Peyer's patch (tissue), 4 donors: ENCODE data around the gene SSR4. TPM values are rescaled to one million over a fixed set of nuclear protein-coding genes. Genes with fewer than 3 reads are reported as not detected.

Source experiments
- DNase-seq, 3 donors: peaks; one replicate each; pipeline ENCODE4 v3.0.0-alpha.2; 2017 to 2019
- H3K27ac ChIP-seq, 4 donors: fragments of 200-600 bp; sonication (generic); one replicate each; pipeline ENCODE4 v1.5.1; 2016 to 2019
- H3K27me3 ChIP-seq, 2 donors: fragments of 200-600 bp; sonication (generic); one replicate each; pipeline ENCODE4 v1.5.1; 2019
- H3K36me3 ChIP-seq, 3 donors: fragments of 200-600 bp; sonication (generic); one replicate each; pipeline ENCODE4 v1.5.1; 2016 to 2019
- H3K4me1 ChIP-seq, 4 donors: fragments of 200-600 bp; sonication (generic); one replicate each; pipeline ENCODE4 v1.5.1; 2016 to 2019
- H3K4me3 ChIP-seq, 4 donors: fragments of 200-600 bp; sonication (generic); 1 replicate in 3 of 4; 2 replicates in 1 of 4; pipeline ENCODE4 v1.5.1; 2016 to 2019; ENCODE audit warnings: mild to moderate bottlenecking in 1 of 4
- H3K9me3 ChIP-seq, 4 donors: fragments of 200-600 bp; sonication (generic); one replicate each; pipeline ENCODE4 v1.5.1; 2016 to 2019; ENCODE audit warnings: mild to moderate bottlenecking in 1 of 4
- CTCF ChIP-seq, 6 experiments: fragments of 450-650 bp in 4 of 6; fragments of 200-600 bp in 2 of 6; sonication (generic) in 1 of 6; IDR thresholded peaks; one replicate each; pipeline ENCODE4 v1.5.1; 2017 to 2019; ENCODE audit warnings: antibody characterized with exemption in 6 of 6, mild to moderate bottlenecking in 3 of 6, moderate library complexity in 1 of 6
- POLR2A ChIP-seq, 2 donors: fragments of 450-650 bp; IDR thresholded peaks; one replicate each; pipeline ENCODE4 v1.5.1; 2017; ENCODE audit warnings: antibody characterized with exemption in 2 of 2, mild to moderate bottlenecking in 2 of 2, moderate library complexity in 2 of 2
- total RNA-seq, 4 donors: library from RNA; depleted of rRNA; stranded (reverse); fragments of >200 nt; gene quantifications; one replicate each; pipeline ENCODE4 v1.1.0, GENCODE V29; 2016

Gene SSR4
- total RNA-seq, 4 donors from 2014 or later, result 90.0 to 113 (median 96.4) TPM

GRCh38 chrX:153761863-153762262 lies 32.6 kb upstream of the SSR4 start:
- no peak overlapping the region for H3K4me3 ChIP-seq
- no peak overlapping the region for H3K27ac ChIP-seq
- TF ChIP-seq POLR2A (IDR thresholded peaks at IDR 0.05), result no peak
- TF ChIP-seq CTCF (IDR thresholded peaks at IDR 0.05), result no peak

GRCh38 chrX:153762626-153763173 lies 31.8 kb upstream of the SSR4 start:
- no peaks in the 10 kb centered on the region for H3K36me3 ChIP-seq
- no peak for DNase-seq
- H3K9me3 ChIP-seq, result no peaks in the 10 kb centered on the region

More at GRCh38 chrX:153761863-153762262, 32.6 kb upstream of the SSR4 start:
- Histone ChIP-seq H3K9me3 (no peaks in the 10 kb centered on the region), H3K36me3 (no peaks in the 10 kb centered on the region), H3K27me3 (no peaks in the 10 kb centered on the region), H3K4me1 (no peaks in the 10 kb centered on the region)
- DNase-seq, result peak in 1 of 3 donors; percentile 13

GRCh38 chrX:153763298-153763932 lies 31.1 kb upstream of the SSR4 start:
- Histone ChIP-seq H3K9me3 (no peaks in the 10 kb centered on the region), H3K4me3 (no peak overlapping the region), H3K4me1 (no peaks in the 10 kb centered on the region), H3K36me3 (no peaks in the 10 kb centered on the region), H3K27ac (no peak overlapping the region), H3K27me3 (no peaks in the 10 kb centered on the region)
- TF ChIP-seq CTCF (IDR thresholded peaks at IDR 0.05) (no peak), POLR2A (IDR thresholded peaks at IDR 0.05) (no peak)
- DNase-seq, result peak in 1 of 3 donors; percentile 23

More at GRCh38 chrX:153762626-153763173, 31.8 kb upstream of the SSR4 start:
- no peak for TF ChIP-seq POLR2A (IDR thresholded peaks at IDR 0.05)
- TF ChIP-seq CTCF (IDR thresholded peaks at IDR 0.05), result no peak
- Histone ChIP-seq H3K27ac (no peak overlapping the region), H3K4me1 (no peaks in the 10 kb centered on the region), H3K4me3 (no peak overlapping the region), H3K27me3 (no peaks in the 10 kb centered on the region)

- peak within 1 kb of the TSS in 1 of 4 donors; percentile 5 for H3K27ac ChIP-seq
- no peaks in the 10 kb centered on the region for H3K27me3 ChIP-seq
- H3K36me3 ChIP-seq, result no peaks in the 10 kb centered on the region
- TF ChIP-seq POLR2A (IDR thresholded peaks at IDR 0.05), result no peak
- TF ChIP-seq CTCF (IDR thresholded peaks at IDR 0.05), result peak; percentile 55 to 90 (median 82)
- H3K9me3 ChIP-seq, result no peaks in the 10 kb centered on the region
- peak within 1 kb of the TSS in 1 of 4 donors; percentile 22 for H3K4me3 ChIP-seq
- no peaks in the 10 kb centered on the region for H3K4me1 ChIP-seq
- DNase-seq, result peak; percentile 83 to 92 (median 84)
Measured at GRCh38 chrX:153763989-153764755, 30.3 kb upstream of the SSR4 start, which contains the start of gene PLXNB3. Gene PLXNB3, plus strand, starts transcription at chrX:153764249. Its CDS starts 1,287 bp downstream, at chrX:153765536.

- DNase-seq, result peak in 1 of 3 donors; percentile 20
- H3K4me3 ChIP-seq, result no peak overlapping the region
- H3K27me3 ChIP-seq, result no peaks in the 10 kb centered on the region
- H3K4me1 ChIP-seq, result no peaks in the 10 kb centered on the region
- no peaks in the 10 kb centered on the region for H3K9me3 ChIP-seq
- H3K27ac ChIP-seq, result peak overlapping the region in 1 of 4 donors; percentile 5
- TF ChIP-seq POLR2A (IDR thresholded peaks at IDR 0.05), result no peak
- TF ChIP-seq CTCF (IDR thresholded peaks at IDR 0.05), result no peak
- H3K36me3 ChIP-seq, result no peaks in the 10 kb centered on the region
Measured at GRCh38 chrX:153764786-153765137, 29.7 kb upstream of the SSR4 start.
